Ramos (cell line): ENCODE results near the gene GRHL3.

Source experiments
- in situ Hi-C: fragments of 300-500 bp; cut with MboI; formaldehyde crosslinking; loops from one replicate; pipeline ENCODE4 v1.14.3; 2022; ENCODE audit warnings: low sequenced_read_pairs; ENCODE audit not compliant: unreplicated experiment

GRHL3 gene

GRCh38 chr1:24389231-24389678, 70.1 kb downstream of the GRHL3 start:
- in situ Hi-C loops, result loop anchor here (25.0 kb wide), 1 partner anchor 577 kb away; the partner anchor contains the start of gene GALE

- in situ Hi-C loops, result loop anchor here (5.0 to 25.0 kb wide), 3 partner anchors 189 to 579 kb away; partner anchors contain the start of gene GALE
Observed at GRCh38 chr1:24390924-24391782, 72.0 kb downstream of the GRHL3 start.

- in situ Hi-C loops, result loop anchor here (5.0 to 25.0 kb wide), 3 partner anchors 190 to 580 kb away; partner anchors contain the start of gene GALE
Observed at GRCh38 chr1:24391882-24392603, 72.9 kb downstream of the GRHL3 start.

- in situ Hi-C loops, result loop anchor here (5.0 to 25.0 kb wide), 3 partner anchors 190 to 580 kb away; partner anchors contain the start of gene GALE
Observed at GRCh38 chr1:24392604-24392946, 73.4 kb downstream of the GRHL3 start.

- in situ Hi-C loops, result loop anchor here (5.0 to 25.0 kb wide), 3 partner anchors 191 to 581 kb away; partner anchors contain the start of gene GALE
Observed at GRCh38 chr1:24392982-24393650, 74.0 kb downstream of the GRHL3 start.

GRCh38 chr1:24393892-24394291, 74.7 kb downstream of the GRHL3 start:
- in situ Hi-C loops, result loop anchor here (5.0 to 25.0 kb wide), 3 partner anchors 192 to 582 kb away; partner anchors contain the start of gene GALE

GRCh38 chr1:24400065-24400464, 80.9 kb downstream of the GRHL3 start:
- in situ Hi-C loops, result no loop called here

- in situ Hi-C loops, result no loop called here
Observed at GRCh38 chr1:24403806-24404205, 84.6 kb downstream of the GRHL3 start.
